Osteoblast (primary cell): Measurements from ENCODE around the gene ESPN. TPM values are rescaled to one million over a fixed set of nuclear protein-coding genes. Genes with fewer than 3 reads are reported as not detected.
"Not testable (repeated sequence)": the region's sequence is repeated elsewhere in the genome, so short reads cannot be mapped to it uniquely, and the experiment has no call there.

Experiments
- DNase-seq: peaks from one replicate; pipeline ENCODE4 v3.0.0; 2011; ENCODE audit warnings: low spot score, mixed read lengths; ENCODE audit not compliant: insufficient read length; ENCODE audit errors: missing footprints
- H2AFZ ChIP-seq: 2 replicates; pipeline ENCODE4 v1.6.0; 2011; ENCODE audit warnings: mild to moderate bottlenecking, low read length
- H3K27ac ChIP-seq: 2 replicates; pipeline ENCODE4 v1.5.1; 2011; ENCODE audit warnings: mild to moderate bottlenecking, low read depth, low read length, moderate library complexity
- H3K27me3 ChIP-seq: 2 replicates; pipeline ENCODE4 v1.6.0; 2012; ENCODE audit warnings: mild to moderate bottlenecking, control low read depth, inconsistent platforms, low read length, moderate library complexity; ENCODE audit not compliant: insufficient read depth
- H3K36me3 ChIP-seq: 2 replicates; pipeline ENCODE4 v1.5.1; 2011; ENCODE audit warnings: mild to moderate bottlenecking, low read length, control low read depth, moderate library complexity; ENCODE audit not compliant: insufficient read depth
- H3K4me1 ChIP-seq: 2 replicates; pipeline ENCODE4 v1.5.1; 2011; ENCODE audit warnings: mild to moderate bottlenecking, low read length, control low read depth, moderate library complexity; ENCODE audit not compliant: insufficient read depth
- H3K4me2 ChIP-seq: 2 replicates; pipeline ENCODE4 v1.6.0; 2011; ENCODE audit warnings: mild to moderate bottlenecking, low read length; ENCODE audit not compliant: insufficient read depth
- H3K4me3 ChIP-seq: fragments of 200-600 bp; sonication (generic); 3 replicates; pipeline ENCODE4 v1.5.1; 2012; ENCODE audit warnings: mild to moderate bottlenecking, low read length, inconsistent platforms; ENCODE audit not compliant: insufficient read depth
- H3K79me2 ChIP-seq: 2 replicates; pipeline ENCODE4 v1.6.0; 2012; ENCODE audit warnings: mild to moderate bottlenecking, low read length, control low read depth, inconsistent platforms; ENCODE audit not compliant: insufficient read depth
- H3K9me3 ChIP-seq: 2 replicates; pipeline ENCODE4 v1.5.1; 2011; ENCODE audit warnings: low read depth, low read length, control low read depth
- H4K20me1 ChIP-seq: 2 replicates; pipeline ENCODE4 v1.6.0; 2012; ENCODE audit warnings: mild to moderate bottlenecking, low read length, control low read depth; ENCODE audit not compliant: insufficient read depth
- CTCF ChIP-seq: IDR thresholded peaks from 2 replicates; pipeline ENCODE4 v1.5.1; 2011; ENCODE audit warnings: mild to moderate bottlenecking, low read depth, low read length, moderate library complexity; ENCODE audit errors: extremely low read depth
- total RNA-seq: library from RNA; depleted of rRNA; stranded (reverse); fragments of >200 nt; gene quantifications from 2 replicates; pipeline ENCODE4 v1.2.3, GENCODE V29; 2012

The ESPN gene
- total RNA-seq, 1 donor, result not detected

- H3K79me2 ChIP-seq, H3K4me2 ChIP-seq, H3K4me3 ChIP-seq, DNase-seq, H3K9me3 ChIP-seq, H2AFZ ChIP-seq, H4K20me1 ChIP-seq, H3K27ac ChIP-seq, H3K36me3 ChIP-seq, H3K4me1 ChIP-seq: not testable (repeated sequence)
- H3K27me3 ChIP-seq, result peaks cover 12% of the 10 kb centered on the region
- TF ChIP-seq CTCF, result peak; percentile 27
Measured at GRCh38 chr1:6437012-6437700, 12.6 kb downstream of the ESPN start.

GRCh38 chr1:6438047-6438525, 13.5 kb downstream of the ESPN start:
- Histone ChIP-seq H4K20me1 (no peaks in the 10 kb centered on the region), H3K4me3 (no peak overlapping the region), H3K27me3 (peaks cover 12% of the 10 kb centered on the region), H3K9me3 (no peaks in the 10 kb centered on the region), H3K79me2 (no peaks in the 10 kb centered on the region), H3K36me3 (no peaks in the 10 kb centered on the region), H3K27ac (no peak overlapping the region), H2AFZ (no peak overlapping the region), H3K4me1 (no peaks in the 10 kb centered on the region), H3K4me2 (no peak overlapping the region)
- peak; percentile 96 for DNase-seq
- peak; percentile 81 for TF ChIP-seq CTCF

GRCh38 chr1:6440198-6441126, 15.9 kb downstream of the ESPN start:
- Histone ChIP-seq H3K4me3 (no peak overlapping the region), H3K36me3 (no peaks in the 10 kb centered on the region), H3K4me2 (no peak overlapping the region), H2AFZ (no peak overlapping the region), H3K9me3 (no peaks in the 10 kb centered on the region), H4K20me1 (no peaks in the 10 kb centered on the region), H3K79me2 (no peaks in the 10 kb centered on the region), H3K27me3 (peaks cover 12% of the 10 kb centered on the region), H3K27ac (no peak overlapping the region), H3K4me1 (no peaks in the 10 kb centered on the region)
- DNase-seq, result peak; percentile 96
- no peak for TF ChIP-seq CTCF

- Histone ChIP-seq H3K9me3 (no peaks in the 10 kb centered on the region), H2AFZ (no peak overlapping the region), H3K36me3 (no peaks in the 10 kb centered on the region), H3K4me2 (no peak overlapping the region), H3K27me3 (peaks cover 16% of the 10 kb centered on the region), H3K79me2 (no peaks in the 10 kb centered on the region), H3K4me3 (no peak overlapping the region), H4K20me1 (no peaks in the 10 kb centered on the region), H3K27ac (no peak overlapping the region), H3K4me1 (no peaks in the 10 kb centered on the region)
- no peak for TF ChIP-seq CTCF
- DNase-seq, result no peak
Measured at GRCh38 chr1:6441586-6441985, 17.0 kb downstream of the ESPN start.
